ENCODE results near the gene SLK.

DNA sequence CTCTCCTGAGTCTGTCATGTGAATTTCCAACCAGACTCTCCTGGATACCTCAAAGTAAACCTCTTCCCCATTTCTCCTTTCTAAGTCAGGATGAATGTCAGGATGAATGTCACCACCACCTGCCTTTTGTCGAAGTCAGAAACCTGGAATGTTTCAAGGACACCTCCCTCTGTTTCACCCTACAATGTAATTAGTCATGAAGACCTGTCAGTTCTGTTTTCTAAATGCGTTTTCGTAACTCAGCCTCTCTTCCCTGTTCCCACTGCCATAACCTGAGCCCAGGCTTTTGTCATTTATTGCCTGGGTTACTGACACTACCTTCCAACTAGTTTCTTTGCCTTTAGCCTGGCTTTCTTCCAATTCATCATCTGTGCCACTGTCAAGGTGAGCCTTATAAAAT is 43.4 kb upstream of the SLK start:
- TF ChIP-seq POLR2A (IDR thresholded peaks at IDR 0.05; ENCODE audit: low read depth, low read length) (no peak), EZH2 (IDR thresholded peaks at IDR 0.05; ENCODE audit: borderline replicate concordance, low read depth, low read length, severe bottlenecking) (no peak), MYC (IDR thresholded peaks at IDR 0.05; ENCODE audit: low read depth, low read length) (no peak), GATA2 (IDR thresholded peaks at IDR 0.05; ENCODE audit: insufficient read depth, insufficient read length, low read depth, low read length) (no peak), POLR2AphosphoS5 (IDR thresholded peaks at IDR 0.05; ENCODE audit: insufficient read depth, low read depth, low read length) (no peak), JUN (IDR thresholded peaks at IDR 0.05; ENCODE audit: borderline replicate concordance, insufficient read depth, insufficient read length, low read depth) (no peak), FOS (IDR thresholded peaks at IDR 0.05; ENCODE audit: borderline replicate concordance, insufficient read depth, low read length) (no peak)
- TF ChIP-seq, protein P1, sequence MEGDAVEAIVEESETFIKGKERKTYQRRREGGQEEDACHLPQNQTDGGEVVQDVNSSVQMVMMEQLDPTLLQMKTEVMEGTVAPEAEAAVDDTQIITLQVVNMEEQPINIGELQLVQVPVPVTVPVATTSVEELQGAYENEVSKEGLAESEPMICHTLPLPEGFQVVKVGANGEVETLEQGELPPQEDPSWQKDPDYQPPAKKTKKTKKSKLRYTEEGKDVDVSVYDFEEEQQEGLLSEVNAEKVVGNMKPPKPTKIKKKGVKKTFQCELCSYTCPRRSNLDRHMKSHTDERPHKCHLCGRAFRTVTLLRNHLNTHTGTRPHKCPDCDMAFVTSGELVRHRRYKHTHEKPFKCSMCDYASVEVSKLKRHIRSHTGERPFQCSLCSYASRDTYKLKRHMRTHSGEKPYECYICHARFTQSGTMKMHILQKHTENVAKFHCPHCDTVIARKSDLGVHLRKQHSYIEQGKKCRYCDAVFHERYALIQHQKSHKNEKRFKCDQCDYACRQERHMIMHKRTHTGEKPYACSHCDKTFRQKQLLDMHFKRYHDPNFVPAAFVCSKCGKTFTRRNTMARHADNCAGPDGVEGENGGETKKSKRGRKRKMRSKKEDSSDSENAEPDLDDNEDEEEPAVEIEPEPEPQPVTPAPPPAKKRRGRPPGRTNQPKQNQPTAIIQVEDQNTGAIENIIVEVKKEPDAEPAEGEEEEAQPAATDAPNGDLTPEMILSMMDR (IDR thresholded peaks at IDR 0.05; ENCODE audit: extremely low read depth in 1 of 2, insufficient read depth in 1 of 2, low read depth in 1 of 2, low read length in 2 of 2): no peak
- TF ChIP-seq, protein P2, sequence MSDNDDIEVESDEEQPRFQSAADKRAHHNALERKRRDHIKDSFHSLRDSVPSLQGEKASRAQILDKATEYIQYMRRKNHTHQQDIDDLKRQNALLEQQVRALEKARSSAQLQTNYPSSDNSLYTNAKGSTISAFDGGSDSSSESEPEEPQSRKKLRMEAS (IDR thresholded peaks at IDR 0.05; ENCODE audit: insufficient read depth, insufficient read length): no peak

All from endothelial cell of umbilical vein (primary cell).